HCT116 (cell line): ENCODE data around the gene TLN1. TPM values are rescaled to one million over a fixed set of nuclear protein-coding genes. Genes with fewer than 3 reads are reported as not detected.

Source experiments
- ATAC-seq: fragments of 200-7000 bp; cut with Tn5 transposase; 2 replicates; pipeline ENCODE4 v1.9.1; 2020; ENCODE audit warnings: mild to moderate bottlenecking, moderate library complexity
- BruUV-seq: library from RNA; stranded (reverse); fragments of 400-500 nt; replicated peaks from 2 replicates; lab custom pipeline; 2021; lab: Mats Ljungman, UMichigan
- CTCF ChIA-PET: fragments of 300-600 bp; sonication (Branson Sonifier 250); formaldehyde crosslinking; loops from one replicate; lab custom pipeline; 2021; ENCODE audit warnings: antibody characterized with exemption; lab: Charles Lee
- POLR2A ChIA-PET: fragments of 300-600, 350-600 bp; sonication (Branson Sonifier 250); formaldehyde crosslinking; loops from one replicate; lab custom pipeline; 2021; ENCODE audit warnings: antibody characterized with exemption; lab: Charles Lee
- RAD21 ChIA-PET, 2 experiments: fragments of 300-600 bp; sonication (Branson Sonifier 250); formaldehyde crosslinking; loops; one replicate each; lab custom pipeline; 2023; ENCODE audit warnings: low total read pairs in 2 of 2; ENCODE audit not compliant: uncharacterized antibody in 2 of 2, unreplicated experiment in 2 of 2, low non-redundant PET in 1 of 2; lab: Charles Lee
- DNase-seq: peaks from one replicate; pipeline ENCODE4 v3.0.0-alpha.2; 2010; ENCODE audit warnings: low read depth, low spot score
- H2AFZ ChIP-seq: fragments of 200-600 bp; shearing (Covaris generic), sonication (generic); 2 replicates; pipeline ENCODE4 v1.6.1; 2017; ENCODE audit warnings: low read depth, mixed run types, mixed read lengths, antibody characterized with exemption, low read length; ENCODE audit not compliant: poor library complexity, severe bottlenecking
- H3K27ac ChIP-seq: 2 replicates; pipeline ENCODE4 v1.5.1; 2012; ENCODE audit warnings: low read depth, low read length
- H3K27me3 ChIP-seq: fragments of 200-600 bp; sonication (generic); 2 replicates; pipeline ENCODE4 v1.6.1; 2016; ENCODE audit warnings: mixed run types, low read length, mixed read lengths; ENCODE audit not compliant: insufficient read depth
- H3K36me3 ChIP-seq, 2 experiments: fragments of 200-500 bp in 1 of 2; fragments of 200-600 bp in 1 of 2; sonication (Bioruptor generic) in 1 of 2; sonication (generic) in 1 of 2; 2 replicates each; pipeline versions ENCODE4 v1.5.1 to v1.6.1; 2014 to 2016; ENCODE audit warnings: low read length in 2 of 2, inconsistent platforms in 1 of 2, mixed read lengths in 1 of 2, mixed run types in 1 of 2; ENCODE audit not compliant: insufficient read depth in 2 of 2, control insufficient read depth in 1 of 2
- H3K4me1 ChIP-seq, 2 experiments: fragments of 200-600 bp in 1 of 2; sonication (generic) in 1 of 2; 2 replicates each; pipeline versions ENCODE4 v1.5.1 to v1.6.1; 2012 to 2017; ENCODE audit warnings: low read length in 2 of 2, inconsistent platforms in 1 of 2, mild to moderate bottlenecking in 1 of 2, mixed read lengths in 1 of 2, mixed run types in 1 of 2, moderate library complexity in 1 of 2; ENCODE audit not compliant: insufficient read depth in 2 of 2, control insufficient read depth in 1 of 2
- H3K4me2 ChIP-seq: fragments of 200-600 bp; sonication (generic); 2 replicates; pipeline ENCODE4 v1.6.1; 2017; ENCODE audit warnings: mixed run types, low read length, mixed read lengths
- H3K4me3 ChIP-seq, 2 experiments: fragments of 200-600 bp in 1 of 2; sonication (generic) in 1 of 2; replicated peaks in 1 of 2; 2 replicates each; pipeline ENCODE4 v1.5.1; 2011 to 2016; ENCODE audit warnings: low read length in 2 of 2, control low read depth in 1 of 2, low read depth in 1 of 2, mild to moderate bottlenecking in 1 of 2, mixed read lengths in 1 of 2, mixed run types in 1 of 2
- H3K79me2 ChIP-seq: fragments of 200-600 bp; sonication (generic); 2 replicates; pipeline ENCODE4 v1.6.1; 2017; ENCODE audit warnings: mild to moderate bottlenecking, mixed run types, low read length, moderate library complexity, mixed read lengths; ENCODE audit not compliant: insufficient read depth
- H3K9ac ChIP-seq: fragments of 200-600 bp; sonication (generic); 2 replicates; pipeline ENCODE4 v1.6.1; 2016; ENCODE audit warnings: low read length, mixed read lengths
- H3K9me2 ChIP-seq: fragments of 200-600 bp; sonication (generic), shearing (Covaris generic); 2 replicates; pipeline ENCODE4 v1.6.1; 2017; ENCODE audit warnings: mixed run types, mild to moderate bottlenecking, moderate library complexity; ENCODE audit not compliant: insufficient read depth
- H3K9me3 ChIP-seq, 2 experiments: fragments of 200-500 bp in 1 of 2; fragments of 200-600 bp in 1 of 2; sonication (Bioruptor generic) in 1 of 2; sonication (generic) in 1 of 2; 2 replicates each; pipeline ENCODE4 v1.6.1; 2014 to 2017; ENCODE audit warnings: low read length in 2 of 2, mixed read lengths in 2 of 2, inconsistent platforms in 1 of 2, low read depth in 1 of 2, mild to moderate bottlenecking in 1 of 2, mixed run types in 1 of 2, moderate library complexity in 1 of 2; ENCODE audit not compliant: control insufficient read depth in 1 of 2, insufficient read depth in 1 of 2
- H4K20me1 ChIP-seq: fragments of 200-600 bp; sonication (generic), shearing (Covaris generic); 2 replicates; pipeline ENCODE4 v1.6.1; 2017; ENCODE audit warnings: mixed run types, mild to moderate bottlenecking, moderate library complexity; ENCODE audit not compliant: insufficient read depth
- ATF3 ChIP-seq: IDR thresholded peaks from 2 replicates; pipeline ENCODE4 v1.6.1; 2012
- CTCF ChIP-seq, 3 experiments: fragments of 200-600 bp in 1 of 3; sonication (generic) in 1 of 3; IDR thresholded peaks in 2 of 3; conservative IDR thresholded peaks in 1 of 3; 2 replicates each; pipeline ENCODE4 v1.5.1; 2012 to 2017; ENCODE audit warnings: low read depth in 2 of 3, low read length in 2 of 3, antibody characterized with exemption in 1 of 3, borderline replicate concordance in 1 of 3, control low read depth in 1 of 3, mild to moderate bottlenecking in 1 of 3, mixed read lengths in 1 of 3, mixed run types in 1 of 3, moderate library complexity in 1 of 3; ENCODE audit not compliant: insufficient read depth in 1 of 3
- EGR1 ChIP-seq: IDR thresholded peaks from 2 replicates; pipeline ENCODE4 v1.6.1; 2012; ENCODE audit warnings: low read depth
- EZH2 ChIP-seq: fragments of 200-600 bp; sonication (generic); IDR thresholded peaks from 2 replicates; pipeline ENCODE4 v1.6.1; 2017; ENCODE audit warnings: antibody characterized with exemption, mixed run types
- JUND ChIP-seq: IDR thresholded peaks from 2 replicates; pipeline ENCODE4 v1.6.1; 2012
- MAX ChIP-seq: IDR thresholded peaks from 2 replicates; pipeline ENCODE4 v1.6.1; 2012
- POLR2AphosphoS5 ChIP-seq: IDR thresholded peaks from 2 replicates; pipeline ENCODE4 v1.6.1; 2011; ENCODE audit warnings: mild to moderate bottlenecking, low read depth, low read length, moderate library complexity
- REST ChIP-seq: IDR thresholded peaks from 2 replicates; pipeline ENCODE4 v1.6.1; 2012; ENCODE audit warnings: low read depth
- SP1 ChIP-seq: IDR thresholded peaks from 2 replicates; pipeline ENCODE4 v1.6.1; 2012; ENCODE audit warnings: low read depth
- SRF ChIP-seq: IDR thresholded peaks from 2 replicates; pipeline ENCODE4 v1.6.1; 2012; ENCODE audit warnings: low read depth
- TCF7L2 ChIP-seq: IDR thresholded peaks from 2 replicates; pipeline ENCODE4 v1.7.0; 2011; ENCODE audit warnings: borderline replicate concordance, inconsistent platforms; ENCODE audit not compliant: insufficient read depth, insufficient read length; ENCODE audit errors: extremely low read depth
- YY1 ChIP-seq: IDR thresholded peaks from 2 replicates; pipeline ENCODE4 v1.6.1; 2011; ENCODE audit warnings: low read length, low read depth, moderate library complexity, mild to moderate bottlenecking; ENCODE audit not compliant: insufficient replicate concordance; ENCODE audit errors: extremely low read depth
- ZBTB33 ChIP-seq: IDR thresholded peaks from 2 replicates; pipeline ENCODE4 v1.6.1; 2011; ENCODE audit warnings: mild to moderate bottlenecking, low read length, moderate library complexity; ENCODE audit not compliant: insufficient replicate concordance; ENCODE audit errors: extremely low read depth
- ZFX ChIP-seq: fragments of 450-650 bp; IDR thresholded peaks from 2 replicates; pipeline ENCODE4 v1.6.1; 2017
- ZNF274 ChIP-seq: fragments of 200-500 bp; sonication (Bioruptor generic); IDR thresholded peaks from 2 replicates; pipeline ENCODE4 v1.6.1; 2014; ENCODE audit warnings: mild to moderate bottlenecking, low read depth, low read length, inconsistent platforms
- intact Hi-C: fragments of 100-400 bp; cut with micrococcal nuclease; formaldehyde crosslinking; loops from 2 replicates; pipeline ENCODE4 v1.10.0; 2022
- total RNA-seq: library from RNA; stranded (reverse); gene quantifications from one replicate; pipeline ENCODE4 v1.2.1, GENCODE V29; 2021; ENCODE audit not compliant: unreplicated experiment

Gene TLN1
- total RNA-seq, 1 experiment from 2014 or later = 144 TPM

GRCh38 chr9:35703906-35704672, 27.9 kb downstream of the TLN1 start:
- no peak for ATAC-seq

More at GRCh38 chr9:35703906-35704672, 27.9 kb downstream of the TLN1 start:
- Histone ChIP-seq H3K4me1 (no peaks in the 10 kb centered on the region), H3K27me3 (no peaks in the 10 kb centered on the region), H2AFZ (no peak overlapping the region), H3K4me2 (no peak overlapping the region), H3K27ac (no peak overlapping the region), H3K9me3 (no peaks in the 10 kb centered on the region), H3K9me2 (no peaks in the 10 kb centered on the region), H3K36me3 (peaks cover 65 to 80% of the 10 kb centered on the region in 2 experiments), H3K9ac (no peak overlapping the region), H3K4me3 (no peak overlapping the region), H4K20me1 (no peaks in the 10 kb centered on the region), H3K79me2 (no peaks in the 10 kb centered on the region)
- BruUV-seq = TSS peak; percentile 44
- RAD21 ChIA-PET = no interaction called here
- intact Hi-C loops = no loop called here
- CTCF ChIA-PET = no interaction called here
- POLR2A ChIA-PET = no interaction called here
- TF ChIP-seq JUND (no peak), YY1 (no peak), ZBTB33 (no peak), ZNF274 (no peak), CTCF (IDR thresholded peaks at IDR 0.05 in 2 of 3, conservative IDR thresholded peaks at IDR 0.05 in 1 of 3; ENCODE audit: borderline replicate concordance in 1 of 3, insufficient read depth in 1 of 3, low read depth in 2 of 3, low read length in 2 of 3) (no peak), MAX (no peak), TCF7L2 (no peak), ZFX (no peak), POLR2AphosphoS5 (no peak), EZH2 (no peak), EGR1 (no peak), REST (no peak), SP1 (no peak), ATF3 (no peak), SRF (no peak)
- no peak for DNase-seq
